T-cell (primary cell): ENCODE results near the gene ABCA13. TPM values are rescaled to one million over a fixed set of nuclear protein-coding genes. Genes with fewer than 3 reads are reported as not detected.

Experiments used
- ATAC-seq, 4 experiments: fragments of 200-7000 bp in 3 of 4; fragments of 150-1000 bp in 1 of 4; cut with Tn5 transposase; replicated peaks in 1 of 4; 1 replicate in 3 of 4; 2 replicates in 1 of 4; pipeline ENCODE4 v1.10.0; 2021; ENCODE audit warnings: moderate library complexity in 3 of 4, mild to moderate bottlenecking in 2 of 4, moderate number of reproducible peaks in 1 of 4
- CTCF ChIA-PET, 2 donors: fragments of 300-600 bp; sonication (Branson Sonifier 250); formaldehyde crosslinking; loops; one replicate each; lab custom pipeline; 2022; ENCODE audit warnings: antibody characterized with exemption in 2 of 2; lab: Charles Lee
- POLR2A ChIA-PET, 2 donors: fragments of 300-600 bp; sonication (Branson Sonifier 250); formaldehyde crosslinking; loops; one replicate each; lab custom pipeline; 2022; ENCODE audit warnings: antibody characterized with exemption in 2 of 2; lab: Charles Lee
- DNase-seq, 35 experiments: peaks; one replicate each; pipeline versions ENCODE4 v3.0.0 to v3.0.0-alpha.2; 2013 to 2023
- H3K27ac ChIP-seq: one replicate; pipeline ENCODE4 v1.5.1; 2013; ENCODE audit warnings: low read length
- H3K27me3 ChIP-seq, 2 experiments: replicated peaks in 1 of 2; 1 replicate in 1 of 2; 2 replicates in 1 of 2; pipeline versions ENCODE4 v1.6.1 to v1.7.0; 2013; ENCODE audit warnings: low read length in 1 of 2, mixed read lengths in 1 of 2; ENCODE audit not compliant: control insufficient read depth in 2 of 2, insufficient read depth in 2 of 2; ENCODE audit errors: extremely low read depth in 1 of 2
- H3K36me3 ChIP-seq, 2 donors: 1 replicate in 1 of 2; 2 replicates in 1 of 2; pipeline versions ENCODE4 v1.6.1 to v1.7.0; 2013; ENCODE audit warnings: low read length in 1 of 2; ENCODE audit not compliant: control insufficient read depth in 2 of 2, insufficient read depth in 1 of 2; ENCODE audit errors: extremely low read depth in 1 of 2
- H3K4me1 ChIP-seq, 2 experiments: 1 replicate in 1 of 2; 2 replicates in 1 of 2; pipeline versions ENCODE4 v1.6.1 to v1.7.0; 2013; ENCODE audit warnings: low read length in 2 of 2, mixed read lengths in 1 of 2; ENCODE audit not compliant: insufficient read depth in 2 of 2, control insufficient read depth in 1 of 2; ENCODE audit errors: extremely low read depth in 1 of 2
- H3K4me3 ChIP-seq, 2 donors: 1 replicate in 1 of 2; 2 replicates in 1 of 2; pipeline versions ENCODE4 v1.5.1 to v1.7.0; 2013; ENCODE audit warnings: mild to moderate bottlenecking in 2 of 2, low read length in 1 of 2, moderate library complexity in 1 of 2; ENCODE audit not compliant: control insufficient read depth in 1 of 2; ENCODE audit errors: extremely low read depth in 1 of 2
- H3K9me3 ChIP-seq: 2 replicates; pipeline ENCODE4 v1.7.0; 2013
- H3K27ac Mint-ChIP-seq, 2 donors: one replicate each; pipeline ENCODE4 v1.8.0; 2020 to 2021; ENCODE audit warnings: mild to moderate bottlenecking in 2 of 2, mixed read lengths in 2 of 2
- H3K27me3 Mint-ChIP-seq, 2 donors: one replicate each; pipeline ENCODE4 v1.8.0; 2021 to 2022; ENCODE audit warnings: mixed read lengths in 2 of 2
- H3K36me3 Mint-ChIP-seq: one replicate; pipeline ENCODE4 v1.8.0; 2021; ENCODE audit warnings: mixed read lengths
- H3K4me1 Mint-ChIP-seq, 3 donors: one replicate each; pipeline ENCODE4 v1.8.0; 2020 to 2022; ENCODE audit warnings: mixed read lengths in 3 of 3, mild to moderate bottlenecking in 1 of 3
- H3K4me3 Mint-ChIP-seq, 3 donors: one replicate each; pipeline ENCODE4 v1.8.0; 2020 to 2022; ENCODE audit warnings: mild to moderate bottlenecking in 3 of 3, mixed read lengths in 3 of 3, moderate library complexity in 3 of 3
- H3K9me3 Mint-ChIP-seq, 3 donors: one replicate each; pipeline ENCODE4 v1.8.0; 2020 to 2022; ENCODE audit warnings: mixed read lengths in 3 of 3
- WGBS: methylation state at CpG from one replicate; pipeline ENCODE4 v1.1.5; 2013; ENCODE audit warnings: missing lambda C conversion rate; ENCODE audit not compliant: insufficient coverage; 5-methylcytosine and 5-hydroxymethylcytosine counted together
- total RNA-seq, 35 experiments: library from RNA in 6 of 35; stranded (reverse) in 6 of 35; fragments of 120-200 nt in 1 of 35; gene quantifications; one replicate each; pipeline versions ENCODE4 v1.2.1 to v1.2.4 and lab custom pipeline; 2013 to 2026

The ABCA13 gene
- total RNA-seq, 5 donors from 2014 or later (not counting 1 experiment from before 2014, with no cell fraction given): 0.22 TPM; not detected in 4

GRCh38 chr7:48304641-48305040, 133.4 kb downstream of the ABCA13 start:
- Histone ChIP-seq H3K4me1 (no peaks in the 10 kb centered on the region), H3K27ac (no peak overlapping the region), H3K36me3 (no peaks in the 10 kb centered on the region), H3K27me3 (peaks cover 0 to 2% of the 10 kb centered on the region in 2 experiments), H3K9me3 (no peaks in the 10 kb centered on the region), H3K4me3 (no peak overlapping the region)
- DNase-seq (no peak), ATAC-seq (no peak)
- H3K36me3 Mint-ChIP-seq: no peaks in the 10 kb centered on the region
- CTCF ChIA-PET: no interaction called here
- POLR2A ChIA-PET: no interaction called here
- H3K27ac Mint-ChIP-seq: no peak overlapping the region
- H3K27me3 Mint-ChIP-seq: peaks cover 0 to 2% of the 10 kb centered on the region in 2 donors
- no peak overlapping the region for H3K4me3 Mint-ChIP-seq
- H3K4me1 Mint-ChIP-seq: no peaks in the 10 kb centered on the region
- no CpG with 5 or more reads among the region's 1 CpG for WGBS
- H3K9me3 Mint-ChIP-seq: no peaks in the 10 kb centered on the region

GRCh38 chr7:48305661-48306060, 134.4 kb downstream of the ABCA13 start:
- no peak for ATAC-seq
- Mint-ChIP-seq H3K27me3 (peaks cover 0 to 2% of the 10 kb centered on the region in 2 donors), H3K4me1 (no peaks in the 10 kb centered on the region), H3K36me3 (no peaks in the 10 kb centered on the region), H3K27ac (no peak overlapping the region), H3K4me3 (no peak overlapping the region), H3K9me3 (no peaks in the 10 kb centered on the region)
- ChIA-PET CTCF (no interaction called here), POLR2A (no interaction called here)
- WGBS: 90% methylated on average over 3 of the region's 5 CpGs
- no peaks in the 10 kb centered on the region for H3K4me1 ChIP-seq
- no peak overlapping the region for H3K27ac ChIP-seq
- H3K4me3 ChIP-seq: no peak overlapping the region
- H3K9me3 ChIP-seq: no peaks in the 10 kb centered on the region
- no peak for DNase-seq
- peaks cover 0 to 2% of the 10 kb centered on the region in 2 experiments for H3K27me3 ChIP-seq
- H3K36me3 ChIP-seq: no peaks in the 10 kb centered on the region

DNA sequence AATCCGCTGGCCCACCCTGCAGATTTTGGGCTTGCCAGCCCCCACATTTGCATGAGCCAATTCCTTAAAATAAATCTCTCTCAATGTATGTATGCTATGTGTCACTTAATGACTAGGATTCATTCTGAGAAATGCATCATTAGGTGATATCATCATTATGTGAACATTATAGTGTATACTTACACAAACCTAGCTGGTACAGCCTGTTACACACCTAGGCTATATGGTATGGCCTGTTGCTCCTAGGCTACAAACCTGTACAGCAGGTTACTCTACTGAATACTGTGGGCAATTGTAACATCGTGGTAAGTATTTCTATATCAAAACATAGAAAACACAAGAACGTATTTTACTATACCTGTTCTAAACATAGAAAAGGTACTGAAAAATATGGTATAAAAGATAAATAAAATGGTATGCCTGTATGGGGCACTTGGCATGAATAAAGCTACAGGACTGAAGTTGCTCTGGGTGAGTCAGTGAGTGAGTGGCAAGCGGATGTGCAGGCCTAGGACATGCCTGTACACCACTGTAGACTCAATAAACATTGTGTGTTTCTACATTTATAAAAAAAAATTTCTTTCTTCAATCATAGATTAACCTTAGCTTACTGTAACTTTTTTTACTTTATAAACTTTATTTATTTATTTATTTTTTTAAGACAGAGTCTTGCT, 135.9 kb downstream of the ABCA13 start:
- H3K27me3 Mint-ChIP-seq: peaks cover 0 to 2% of the 10 kb centered on the region in 2 donors
- no peak for DNase-seq
- ChIA-PET POLR2A (no interaction called here), CTCF (no interaction called here)
- Histone ChIP-seq H3K9me3 (no peaks in the 10 kb centered on the region), H3K27ac (no peak overlapping the region), H3K36me3 (no peaks in the 10 kb centered on the region), H3K27me3 (peaks cover 0 to 2% of the 10 kb centered on the region in 2 experiments), H3K4me3 (no peak overlapping the region), H3K4me1 (no peaks in the 10 kb centered on the region)
- H3K36me3 Mint-ChIP-seq: no peaks in the 10 kb centered on the region
- no CpG with 5 or more reads among the region's 4 CpGs for WGBS
- no peak overlapping the region for H3K4me3 Mint-ChIP-seq
- no peak overlapping the region for H3K27ac Mint-ChIP-seq
- no peak for ATAC-seq
- H3K4me1 Mint-ChIP-seq: no peaks in the 10 kb centered on the region
- H3K9me3 Mint-ChIP-seq: no peaks in the 10 kb centered on the region

- H3K27ac ChIP-seq: no peak overlapping the region
- 84% methylated on average over 12 of the region's 12 CpGs for WGBS
- DNase-seq (no peak), ATAC-seq (no peak)
- H3K9me3 ChIP-seq: no peaks in the 10 kb centered on the region
- H3K36me3 ChIP-seq: no peaks in the 10 kb centered on the region
- no peak overlapping the region for H3K27ac Mint-ChIP-seq
- ChIA-PET POLR2A (no interaction called here), CTCF (no interaction called here)
- H3K36me3 Mint-ChIP-seq: no peaks in the 10 kb centered on the region
- H3K27me3 Mint-ChIP-seq: peaks cover 0 to 2% of the 10 kb centered on the region in 2 donors
- H3K9me3 Mint-ChIP-seq: no peaks in the 10 kb centered on the region
- H3K4me1 ChIP-seq: no peaks in the 10 kb centered on the region
- H3K27me3 ChIP-seq: peaks cover 0 to 2% of the 10 kb centered on the region in 2 experiments
- H3K4me3 Mint-ChIP-seq: no peak overlapping the region
- no peaks in the 10 kb centered on the region for H3K4me1 Mint-ChIP-seq
- H3K4me3 ChIP-seq: no peak overlapping the region
These were observed 138.5 kb downstream of the ABCA13 start for GRCh38 chr7:48309720-48310119.

- H3K27ac ChIP-seq: no peak overlapping the region
- CTCF ChIA-PET: no interaction called here
- H3K36me3 Mint-ChIP-seq: no peaks in the 10 kb centered on the region
- no peaks in the 10 kb centered on the region for H3K9me3 Mint-ChIP-seq
- no CpG with 5 or more reads among the region's 6 CpGs for WGBS
- H3K4me3 ChIP-seq: no peak overlapping the region
- H3K4me1 Mint-ChIP-seq: no peaks in the 10 kb centered on the region
- no peaks in the 10 kb centered on the region for H3K27me3 ChIP-seq
- H3K27me3 Mint-ChIP-seq: no peaks in the 10 kb centered on the region
- H3K27ac Mint-ChIP-seq: no peak overlapping the region
- H3K4me3 Mint-ChIP-seq: no peak overlapping the region
- ATAC-seq: no peak
- DNase-seq: no peak
- no peaks in the 10 kb centered on the region for H3K9me3 ChIP-seq
- POLR2A ChIA-PET: no interaction called here
- no peaks in the 10 kb centered on the region for H3K4me1 ChIP-seq
- no peaks in the 10 kb centered on the region for H3K36me3 ChIP-seq
These were observed 140.3 kb downstream of the ABCA13 start for GRCh38 chr7:48311464-48312100.

- no peaks in the 10 kb centered on the region for H3K27me3 ChIP-seq
- no peak overlapping the region for H3K27ac ChIP-seq
- H3K27me3 Mint-ChIP-seq: no peaks in the 10 kb centered on the region
- H3K9me3 ChIP-seq: no peaks in the 10 kb centered on the region
- WGBS: no CpG with 5 or more reads among the region's 1 CpG
- no peak overlapping the region for H3K4me3 ChIP-seq
- no peaks in the 10 kb centered on the region for H3K4me1 Mint-ChIP-seq
- ATAC-seq (no peak), DNase-seq (no peak)
- no peak overlapping the region for H3K4me3 Mint-ChIP-seq
- H3K36me3 Mint-ChIP-seq: no peaks in the 10 kb centered on the region
- POLR2A ChIA-PET: no interaction called here
- no peaks in the 10 kb centered on the region for H3K9me3 Mint-ChIP-seq
- no peaks in the 10 kb centered on the region for H3K36me3 ChIP-seq
- CTCF ChIA-PET: no interaction called here
- no peaks in the 10 kb centered on the region for H3K4me1 ChIP-seq
- H3K27ac Mint-ChIP-seq: no peak overlapping the region
These were observed 140.9 kb downstream of the ABCA13 start for GRCh38 chr7:48312151-48312550.
